Spleen (tissue), 11 donors: ENCODE measurements around the gene MIEF1. TPM values are rescaled to one million over a fixed set of nuclear protein-coding genes. Genes with fewer than 3 reads are reported as not detected.
A peak's percentile ranks its signal among the peaks of the same experiment; 100 is the strongest.

Source experiments
- DNase-seq: peaks from one replicate; pipeline ENCODE4 v3.0.0-alpha.2; 2020
- H3K27ac ChIP-seq, 8 donors: fragments of 200-600 bp; sonication (generic) in 7 of 8; 1 replicate in 4 of 8; 2 replicates in 4 of 8; pipeline versions ENCODE4 v1.5.0 to v1.8.0; 2016 to 2021; ENCODE audit warnings: inconsistent platforms in 4 of 8, mild to moderate bottlenecking in 4 of 8, moderate library complexity in 1 of 8
- H3K27me3 ChIP-seq, 7 donors: fragments of 200-600 bp; sonication (generic) in 6 of 7; replicated peaks in 1 of 7; 1 replicate in 4 of 7; 2 replicates in 3 of 7; pipeline versions ENCODE4 v1.5.0 to v1.8.0; 2016 to 2021; ENCODE audit warnings: inconsistent platforms in 3 of 7, mild to moderate bottlenecking in 1 of 7
- H3K36me3 ChIP-seq, 6 donors: fragments of 200-600 bp; sonication (generic) in 5 of 6; 1 replicate in 4 of 6; 2 replicates in 2 of 6; pipeline versions ENCODE4 v1.5.0 to v1.8.0; 2016 to 2021; ENCODE audit warnings: inconsistent platforms in 2 of 6
- H3K4me1 ChIP-seq, 6 donors: fragments of 200-600 bp; sonication (generic) in 5 of 6; 1 replicate in 3 of 6; 2 replicates in 3 of 6; pipeline versions ENCODE4 v1.5.0 to v1.8.0; 2016 to 2021; ENCODE audit warnings: inconsistent platforms in 3 of 6
- H3K4me3 ChIP-seq, 8 donors: fragments of 200-600 bp; sonication (generic) in 7 of 8; 1 replicate in 4 of 8; 2 replicates in 4 of 8; pipeline versions ENCODE4 v1.5.0 to v1.8.0; 2016 to 2021; ENCODE audit warnings: inconsistent platforms in 4 of 8, mild to moderate bottlenecking in 4 of 8, moderate library complexity in 2 of 8
- H3K9me3 ChIP-seq, 8 donors: fragments of 200-600 bp; sonication (generic) in 7 of 8; 1 replicate in 4 of 8; 2 replicates in 4 of 8; pipeline versions ENCODE4 v1.5.0 to v1.8.0; 2016 to 2021; ENCODE audit warnings: inconsistent platforms in 4 of 8
- CTCF ChIP-seq, 11 experiments: fragments of 200-600 bp in 7 of 11; fragments of 450-650 bp in 4 of 11; sonication (generic) in 4 of 11; IDR thresholded peaks in 8 of 11; conservative IDR thresholded peaks in 3 of 11; 1 replicate in 7 of 11; 2 replicates in 4 of 11; pipeline versions ENCODE4 v1.4.0 to v1.8.0; 2016 to 2021; ENCODE audit warnings: antibody characterized with exemption in 11 of 11, inconsistent platforms in 4 of 11, mild to moderate bottlenecking in 1 of 11
- POLR2A ChIP-seq, 3 donors: fragments of 450-650 bp; IDR thresholded peaks; one replicate each; pipeline ENCODE4 v1.5.1; 2017; ENCODE audit warnings: antibody characterized with exemption in 3 of 3, mild to moderate bottlenecking in 1 of 3
- POLR2AphosphoS5 ChIP-seq, 3 donors: sonication (generic); formaldehyde crosslinking; IDR thresholded peaks; one replicate each; pipeline ENCODE4 v1.5.1; 2017; ENCODE audit warnings: antibody characterized with exemption in 3 of 3
- WGBS, 5 donors: extraction: QIAGEN DNeasy Blood & Tissue Kit in 3 of 5; methylation state at CpG; one replicate each; pipeline versions ENCODE4 v1.1.5 to v1.1.7; 2013 to 2018; 5-methylcytosine and 5-hydroxymethylcytosine counted together
- intact Hi-C: fragments of 100-400 bp; cut with DNase I; formaldehyde crosslinking; loops from one replicate; pipeline ENCODE4 v1.15.0; 2023; ENCODE audit warnings: low total_unique reads
- polyA plus RNA-seq, 3 donors: library from polyadenylated mRNA; stranded (reverse); fragments of 200-250 nt; gene quantifications; one replicate each; pipeline ENCODE4 v1.2.1, GENCODE V29; 2013
- total RNA-seq, 7 donors: library from RNA; depleted of rRNA in 3 of 7; stranded (reverse); fragments of >200 nt in 3 of 7; fragmentation: NEBNext Ultra II Directional in 4 of 7; extraction: Animal tissue kit (Norgen Biotek cat#: 25700) in 4 of 7; gene quantifications; one replicate each; pipeline versions ENCODE4 v1.1.0 to v1.2.1, GENCODE V29; 2016 to 2021
- donor health status: healthy with polysubstance abuse.
- donor health status: DM: no; HTN: no; CAD: no; lungs with moderate emphysema.
- donor health status: DM: no; HTN: no; CAD: no.
- donor health status: Bipolar disorder and iron deficiency.
- donor health status: healthy.
- donor health status: DM: no; HTN: no; CAD: no.
- donor health status: DM: yes; HTN: yes; CAD: no.

Gene MIEF1
- total and polyA plus RNA-seq, 10 donors, result 5.8 to 31.4 (median 25.9) TPM

- 72 to 83% (median 76%) methylated on average over 10 of the region's 10 CpGs for whole genome bisulfite sequencing, 5 donors
- Histone ChIP-seq H3K36me3 (no peaks in the 10 kb centered on the region), H3K27ac (peak overlapping the region in 1 of 8 donors; percentile 57), H3K27me3 (no peaks in the 10 kb centered on the region), H3K4me1 (peaks cover 5 to 56% (median 21%) of the 10 kb centered on the region in 6 donors), H3K4me3 (no peak overlapping the region), H3K9me3 (no peaks in the 10 kb centered on the region)
- intact Hi-C loops, result loop anchor here (5.0 to 10.0 kb wide), 2 partner anchors 33 to 90 kb away; no protein-coding TSS in a partner anchor
- no peak for TF ChIP-seq POLR2A (IDR thresholded peaks at IDR 0.05)
- no peak for TF ChIP-seq POLR2AphosphoS5 (IDR thresholded peaks at IDR 0.05)
- no peak for TF ChIP-seq CTCF (IDR thresholded peaks at IDR 0.05 in 8 of 11, conservative IDR thresholded peaks at IDR 0.05 in 3 of 11)
- DNase-seq, result no peak
Observed at GRCh38 chr22:39494471-39495120, 7.5 kb upstream of the MIEF1 start.

- Histone ChIP-seq H3K9me3 (no peaks in the 10 kb centered on the region), H3K4me3 (no peak overlapping the region), H3K36me3 (no peaks in the 10 kb centered on the region), H3K27me3 (no peaks in the 10 kb centered on the region), H3K4me1 (peaks cover under 1 to 47% (median 15%) of the 10 kb centered on the region in 6 donors), H3K27ac (peak overlapping the region in 4 of 8 donors; percentile 23 to 57 (median 37))
- peak; percentile 89 for DNase-seq
- WGBS, 5 donors, result 40 to 45% (median 42%) methylated on average over 12 to 13 of the region's 13 CpGs
- intact Hi-C loops, result loop anchor here (10.0 kb wide), 1 partner anchor 91 kb away; no protein-coding TSS in a partner anchor
- TF ChIP-seq CTCF (IDR thresholded peaks at IDR 0.05 in 8 of 11, conservative IDR thresholded peaks at IDR 0.05 in 3 of 11), result peak; percentile 45 to 90 (median 78)
- TF ChIP-seq POLR2AphosphoS5 (IDR thresholded peaks at IDR 0.05), result no peak
Observed at GRCh38 chr22:39496131-39496838, 5.8 kb upstream of the MIEF1 start.

- no peak overlapping the region for H3K27ac ChIP-seq
- H3K4me1 ChIP-seq, result peaks cover 4 to 55% (median 24%) of the 10 kb centered on the region in 6 donors
- intact Hi-C loops, result loop anchor here (10.0 kb wide), 1 partner anchor 93 kb away; no protein-coding TSS in a partner anchor
- H3K27me3 ChIP-seq, result no peaks in the 10 kb centered on the region
- 86 to 90% (median 87%) methylated on average over 8 of the region's 8 CpGs for WGBS, 5 donors
- H3K9me3 ChIP-seq, result no peaks in the 10 kb centered on the region
- no peak for DNase-seq
- H3K4me3 ChIP-seq, result no peak overlapping the region
- no peaks in the 10 kb centered on the region for H3K36me3 ChIP-seq
- TF ChIP-seq POLR2A (IDR thresholded peaks at IDR 0.05), result no peak
- no peak for TF ChIP-seq CTCF (IDR thresholded peaks at IDR 0.05 in 8 of 11, conservative IDR thresholded peaks at IDR 0.05 in 3 of 11)
- TF ChIP-seq POLR2AphosphoS5 (IDR thresholded peaks at IDR 0.05), result no peak
Observed at GRCh38 chr22:39497429-39497828, 4.7 kb upstream of the MIEF1 start.

DNA sequence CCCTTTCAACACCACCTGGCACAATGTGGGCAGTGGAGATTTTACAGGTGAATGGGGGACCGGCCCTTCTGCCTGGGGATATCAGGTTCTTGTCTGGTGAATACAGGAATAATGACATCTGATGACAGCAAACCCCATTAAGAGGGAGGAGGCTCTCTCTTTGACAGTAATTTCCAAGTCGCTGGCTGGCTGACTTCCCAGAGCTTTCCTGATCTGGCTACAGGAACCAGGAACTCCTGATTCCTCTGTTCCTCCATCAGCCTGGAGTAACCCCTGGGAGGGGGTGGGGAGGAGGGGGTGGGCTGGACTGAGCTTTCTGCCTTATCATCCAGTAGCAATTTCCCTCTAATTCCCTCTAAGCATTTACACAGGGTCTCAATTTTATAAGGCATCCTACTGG, 3.7 kb upstream of the MIEF1 start:
- H3K27me3 ChIP-seq, result no peaks in the 10 kb centered on the region
- intact Hi-C loops, result loop anchor here (10.0 kb wide), 1 partner anchor 94 kb away; no protein-coding TSS in a partner anchor

More for the DNA sequence above, 3.7 kb upstream of the MIEF1 start:
- H3K36me3 ChIP-seq, result no peaks in the 10 kb centered on the region
- no peak overlapping the region for H3K4me3 ChIP-seq
- TF ChIP-seq POLR2A (IDR thresholded peaks at IDR 0.05), result no peak
- no peak for TF ChIP-seq CTCF (IDR thresholded peaks at IDR 0.05 in 8 of 11, conservative IDR thresholded peaks at IDR 0.05 in 3 of 11)
- no peak for TF ChIP-seq POLR2AphosphoS5 (IDR thresholded peaks at IDR 0.05)
- DNase-seq, result no peak
- no peaks in the 10 kb centered on the region for H3K9me3 ChIP-seq
- H3K4me1 ChIP-seq, result peaks cover 9 to 60% (median 31%) of the 10 kb centered on the region in 6 donors
- no peak overlapping the region for H3K27ac ChIP-seq
- 55 to 78% (median 68%) methylated on average over 2 of the region's 2 CpGs for WGBS, 5 donors
